Measurements from ENCODE around the gene SIX1.
A peak's percentile ranks its signal among the peaks of the same experiment; 100 is the strongest.

Gene SIX1

GRCh38 chr14:60652674-60653651, 3.7 kb upstream of the SIX1 start:
- H3K4me3 ChIP-seq (ENCODE audit: low read depth, low read length), result no peak overlapping the region
- no peaks in the 10 kb centered on the region for H3K36me3 ChIP-seq (ENCODE audit: control insufficient read depth in 2 of 2, insufficient read depth in 1 of 2, low read length in 2 of 2)
- H3K27ac ChIP-seq (ENCODE audit: extremely low read depth, low read depth, low read length), result peak overlapping the region; percentile 84
- ChIA-PET CTCF (no interaction called here), POLR2A (interaction anchor here (1.1 kb wide), 1 partner anchor 70 kb away, joined by 3 read pairs; no protein-coding TSS in a partner anchor)
- H3K9me3 ChIP-seq (ENCODE audit: control insufficient read depth, insufficient read depth, low read depth, low read length), result no peaks in the 10 kb centered on the region
- peaks cover 36% of the 10 kb centered on the region for H3K4me1 ChIP-seq (ENCODE audit: control insufficient read depth, insufficient read depth, low read length)
- TF ChIP-seq ZBTB7A (tag by site-specific recombination; IDR thresholded peaks at IDR 0.05; ENCODE audit: low read depth) (no peak), ZNF596 (tag by site-specific recombination; IDR thresholded peaks at IDR 0.05) (peak; percentile 35; the same call in 1 of the 2 replicates), ZFHX2 (tag by site-specific recombination; conservative IDR thresholded peaks at IDR 0.05) (peak; percentile 94), ZBTB17 (tag by site-specific recombination; IDR thresholded peaks at IDR 0.05) (peak; percentile 29; the same call in 1 of the 2 replicates), ZNF692 (tag by site-specific recombination; IDR thresholded peaks at IDR 0.05) (0 out of 2 replicates have a peak, but pooled peaks have one; percentile 28), FEZF1 (tag by site-specific recombination; IDR thresholded peaks at IDR 0.05) (peak; percentile 61), ZBTB20 (tag by site-specific recombination; IDR thresholded peaks at IDR 0.05) (peak; percentile 30; the same call in 1 of the 2 replicates), SP7 (tag by site-specific recombination; IDR thresholded peaks at IDR 0.05) (peak; percentile 81), ZXDB (tag by site-specific recombination; IDR thresholded peaks at IDR 0.05) (peak; percentile 58; the same call in 1 of the 2 replicates), ZFP69B (tag by site-specific recombination; IDR thresholded peaks at IDR 0.05) (no peak), ZEB2 (tag by site-specific recombination; IDR thresholded peaks at IDR 0.05) (peak; percentile 74), GLIS2 (tag by site-specific recombination; IDR thresholded peaks at IDR 0.05) (0 out of 2 replicates have a peak, but pooled peaks have one; percentile 54), ZNF174 (tag by site-specific recombination; IDR thresholded peaks at IDR 0.05) (no peak), ZNF639 (tag by site-specific recombination; IDR thresholded peaks at IDR 0.05) (no peak), ZBTB44 (tag by site-specific recombination; IDR thresholded peaks at IDR 0.05) (peak; percentile 44; the same call in 1 of the 2 replicates), ZNF341 (tag by site-specific recombination; IDR thresholded peaks at IDR 0.05; ENCODE audit: low read depth) (peak; percentile 62), ZNF654 (tag by site-specific recombination; IDR thresholded peaks at IDR 0.05; ENCODE audit: low read depth) (no peak), ZBTB49 (tag by site-specific recombination; IDR thresholded peaks at IDR 0.05; ENCODE audit: low read depth) (no peak), ZNF19 (tag by site-specific recombination; IDR thresholded peaks at IDR 0.05; ENCODE audit: low read depth) (no peak), SP2 (tag by site-specific recombination; IDR thresholded peaks at IDR 0.05) (0 out of 2 replicates have a peak, but pooled peaks have one; percentile 12), PRDM4 (tag by site-specific recombination; IDR thresholded peaks at IDR 0.05) (peak; percentile 50; the same call in 1 of the 2 replicates), PRDM6 (tag by site-specific recombination; IDR thresholded peaks at IDR 0.05) (peak; percentile 70), ZNF184 (tag by site-specific recombination; IDR thresholded peaks at IDR 0.05) (no peak), SCRT2 (tag by site-specific recombination; IDR thresholded peaks at IDR 0.05) (no peak), ZNF677 (tag by site-specific recombination; IDR thresholded peaks at IDR 0.05) (no peak)
